Rectal smooth muscle tissue (tissue), 1 donor: ENCODE results near the gene LPP.
A peak's percentile ranks its signal among the peaks of the same experiment; 100 is the strongest.

ENCODE experiments used
- H3K27ac ChIP-seq: one replicate; pipeline ENCODE4 v1.7.0; 2013; ENCODE audit warnings: low read depth, low read length, inconsistent platforms
- H3K27me3 ChIP-seq: one replicate; pipeline ENCODE4 v1.7.0; 2013; ENCODE audit warnings: low read length; ENCODE audit not compliant: control insufficient read depth, insufficient read depth
- H3K36me3 ChIP-seq: one replicate; pipeline ENCODE4 v1.7.0; 2013; ENCODE audit warnings: low read length; ENCODE audit not compliant: control insufficient read depth, insufficient read depth
- H3K4me1 ChIP-seq: one replicate; pipeline ENCODE4 v1.7.0; 2013; ENCODE audit warnings: low read length; ENCODE audit not compliant: control insufficient read depth, insufficient read depth
- H3K4me3 ChIP-seq: one replicate; pipeline ENCODE4 v1.7.0; 2013; ENCODE audit warnings: low read length
- H3K9ac ChIP-seq: one replicate; pipeline ENCODE4 v1.7.0; 2013; ENCODE audit warnings: low read length

Gene LPP

DNA sequence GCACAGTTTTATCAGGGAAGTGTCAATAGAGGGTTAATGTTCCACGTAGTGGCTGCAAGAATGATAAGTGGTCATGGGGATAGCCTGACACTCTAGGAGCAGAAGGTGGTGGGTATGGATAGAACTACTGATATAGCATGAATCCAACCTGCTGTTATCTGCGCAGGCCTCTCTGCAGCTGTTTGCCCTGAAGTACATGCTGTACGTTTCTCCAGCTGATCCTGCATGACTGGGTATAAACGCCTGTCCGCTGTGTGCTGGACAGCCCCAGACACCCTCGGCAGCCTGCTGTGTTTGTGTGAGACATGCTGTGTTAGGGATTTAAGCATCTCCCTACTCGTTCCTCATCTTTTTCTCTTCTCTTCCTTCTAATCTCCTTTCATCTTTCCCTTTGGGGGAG lies 87.1 kb downstream of the LPP start:
- Histone ChIP-seq H3K4me3 (no peak overlapping the region), H3K27me3 (no peaks in the 10 kb centered on the region), H3K4me1 (peaks cover 37% of the 10 kb centered on the region), H3K27ac (peak overlapping the region; percentile 79), H3K9ac (no peak overlapping the region), H3K36me3 (peaks cover 5% of the 10 kb centered on the region)

DNA sequence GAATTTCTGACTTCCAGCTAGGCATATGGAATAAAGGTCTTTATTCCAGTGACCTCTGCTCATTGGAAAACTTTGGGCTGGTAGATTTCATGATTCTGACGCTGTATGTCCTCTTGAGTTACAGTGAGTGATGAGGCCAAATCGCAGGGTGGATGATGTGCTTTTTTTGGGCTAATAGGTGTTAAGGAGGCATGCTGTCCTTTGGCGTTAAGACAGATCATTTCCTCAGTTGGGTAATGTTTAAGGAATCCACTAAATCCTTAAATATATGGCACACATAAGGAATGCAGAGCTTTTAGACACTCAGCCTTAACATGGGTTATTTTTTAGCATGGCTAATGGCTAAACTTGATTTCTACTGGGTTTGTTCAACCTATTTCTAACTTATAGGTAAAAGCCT lies 87.9 kb downstream of the LPP start:
- Histone ChIP-seq H3K36me3 (peaks cover 5% of the 10 kb centered on the region), H3K9ac (no peak overlapping the region), H3K27ac (peak overlapping the region; percentile 79), H3K4me1 (peaks cover 42% of the 10 kb centered on the region), H3K4me3 (no peak overlapping the region), H3K27me3 (no peaks in the 10 kb centered on the region)

DNA sequence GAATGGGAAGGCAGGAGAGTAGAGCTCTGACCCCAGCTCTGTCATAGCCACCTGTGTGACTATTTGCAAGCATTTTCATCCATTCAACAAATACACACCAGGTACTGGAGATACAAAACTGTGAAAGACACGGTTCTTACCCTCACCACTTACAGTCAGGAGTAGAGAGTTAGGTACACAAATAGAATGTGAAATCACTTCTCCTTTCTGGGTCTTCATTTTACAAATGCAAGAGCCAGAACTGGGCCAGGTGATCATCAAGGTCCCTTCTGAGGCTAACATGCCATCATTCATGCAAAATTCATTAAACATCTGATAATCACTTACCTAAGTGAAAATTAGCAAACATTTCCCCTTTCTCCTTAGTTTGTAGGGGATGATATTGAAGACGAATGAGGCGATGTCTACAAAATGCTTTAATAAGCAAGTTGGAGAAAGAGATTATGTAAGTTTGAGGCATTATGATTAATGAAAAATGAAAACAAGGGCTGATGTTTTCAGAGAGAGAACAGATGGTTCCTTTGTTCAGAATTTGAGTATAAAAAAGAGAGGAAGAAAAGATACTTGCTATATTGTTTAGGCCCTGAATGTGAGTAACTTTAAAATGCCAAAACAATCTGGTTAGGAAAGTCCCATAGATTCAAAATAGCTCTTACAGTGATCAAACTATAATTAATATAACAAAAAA lies 88.6 kb downstream of the LPP start:
- Histone ChIP-seq H3K27ac (peak overlapping the region; percentile 79), H3K36me3 (peaks cover 5% of the 10 kb centered on the region), H3K4me3 (no peak overlapping the region), H3K9ac (no peak overlapping the region), H3K27me3 (no peaks in the 10 kb centered on the region), H3K4me1 (peaks cover 43% of the 10 kb centered on the region)

DNA sequence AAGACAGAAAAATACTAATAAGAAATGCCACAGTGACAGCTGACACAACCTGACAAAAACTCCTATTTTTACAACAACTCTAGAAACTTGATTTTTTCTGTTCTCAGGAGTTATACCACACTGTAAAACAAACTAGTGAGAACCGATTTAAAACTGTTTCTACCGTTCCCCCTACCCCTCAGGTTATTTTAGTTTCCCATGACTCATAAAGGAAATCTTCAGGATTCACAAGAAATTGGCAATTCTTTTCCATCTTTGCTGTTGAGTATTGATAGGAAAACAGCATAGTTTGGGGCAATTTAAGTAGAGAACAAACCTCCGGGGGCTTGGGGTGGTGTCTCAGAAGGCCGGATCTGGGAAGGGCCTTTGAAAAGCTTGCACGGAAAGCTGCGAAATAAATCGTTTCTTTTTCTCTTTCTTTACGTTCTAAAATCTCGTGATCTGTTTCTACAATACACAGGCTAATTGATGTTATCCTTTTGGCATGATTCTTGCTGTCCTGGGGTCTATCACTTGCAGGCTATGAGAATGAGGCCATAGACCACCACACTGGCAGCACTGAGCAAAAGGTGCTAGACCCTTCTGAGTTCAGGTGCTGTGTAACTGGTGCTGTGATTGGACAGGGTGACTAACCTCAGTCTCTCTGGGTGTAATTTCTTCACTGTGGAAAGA lies 89.3 kb downstream of the LPP start:
- peaks cover 5% of the 10 kb centered on the region for H3K36me3 ChIP-seq
- no peak overlapping the region for H3K4me3 ChIP-seq
- peak overlapping the region; percentile 65 for H3K27ac ChIP-seq
- H3K27me3 ChIP-seq = no peaks in the 10 kb centered on the region
- no peak overlapping the region for H3K9ac ChIP-seq
- peaks cover 46% of the 10 kb centered on the region for H3K4me1 ChIP-seq

DNA sequence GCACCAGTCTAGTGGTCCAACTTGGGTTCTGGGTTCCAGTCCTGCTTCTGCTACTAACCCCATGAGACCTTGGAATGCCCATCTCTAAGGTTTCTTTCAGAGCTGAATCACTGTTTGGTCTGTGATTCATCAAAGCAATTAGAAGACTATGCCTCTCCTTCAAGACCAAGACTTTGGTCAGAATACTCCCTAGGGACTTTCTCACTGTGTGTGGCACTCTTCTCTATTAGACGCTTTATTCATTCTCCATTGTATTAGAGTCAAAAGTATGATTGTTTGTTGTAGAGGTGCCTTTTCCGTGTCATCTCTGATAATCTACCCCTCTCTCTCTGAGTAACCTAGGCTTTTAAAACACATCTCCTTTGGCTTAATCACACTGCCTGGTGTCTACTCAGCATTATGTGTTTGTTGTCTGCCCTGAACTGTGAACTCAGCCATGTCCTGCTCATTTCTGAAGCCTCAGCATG lies 90.5 kb downstream of the LPP start:
- H3K4me1 ChIP-seq = peaks cover 46% of the 10 kb centered on the region
- no peak overlapping the region for H3K4me3 ChIP-seq
- H3K9ac ChIP-seq = no peak overlapping the region
- H3K27me3 ChIP-seq = no peaks in the 10 kb centered on the region
- H3K36me3 ChIP-seq = peaks cover 2% of the 10 kb centered on the region
- peak overlapping the region; percentile 35 for H3K27ac ChIP-seq

DNA sequence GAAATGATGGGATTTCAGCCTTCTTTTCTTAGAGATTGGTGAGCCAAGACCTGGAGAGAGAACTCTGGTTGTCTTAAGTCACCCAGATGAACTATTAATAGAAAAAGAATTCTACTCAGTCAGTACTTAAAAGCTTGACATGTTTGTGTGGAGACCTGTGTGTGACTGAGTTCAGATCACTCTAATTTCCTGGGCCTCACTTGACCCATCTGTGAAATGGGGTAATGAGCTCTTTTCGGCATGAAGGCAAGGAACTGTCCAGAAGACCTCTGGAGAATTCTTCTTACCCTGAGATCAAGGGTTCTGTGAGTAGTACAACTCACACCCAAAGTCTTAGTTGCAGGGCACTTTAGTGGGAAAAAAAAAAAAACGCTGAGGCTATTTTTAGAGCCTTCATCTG lies 92.9 kb downstream of the LPP start:
- no peaks in the 10 kb centered on the region for H3K36me3 ChIP-seq
- peak overlapping the region; percentile 27 for H3K27ac ChIP-seq
- no peaks in the 10 kb centered on the region for H3K27me3 ChIP-seq
- no peak overlapping the region for H3K9ac ChIP-seq
- no peak overlapping the region for H3K4me3 ChIP-seq
- peaks cover 25% of the 10 kb centered on the region for H3K4me1 ChIP-seq

DNA sequence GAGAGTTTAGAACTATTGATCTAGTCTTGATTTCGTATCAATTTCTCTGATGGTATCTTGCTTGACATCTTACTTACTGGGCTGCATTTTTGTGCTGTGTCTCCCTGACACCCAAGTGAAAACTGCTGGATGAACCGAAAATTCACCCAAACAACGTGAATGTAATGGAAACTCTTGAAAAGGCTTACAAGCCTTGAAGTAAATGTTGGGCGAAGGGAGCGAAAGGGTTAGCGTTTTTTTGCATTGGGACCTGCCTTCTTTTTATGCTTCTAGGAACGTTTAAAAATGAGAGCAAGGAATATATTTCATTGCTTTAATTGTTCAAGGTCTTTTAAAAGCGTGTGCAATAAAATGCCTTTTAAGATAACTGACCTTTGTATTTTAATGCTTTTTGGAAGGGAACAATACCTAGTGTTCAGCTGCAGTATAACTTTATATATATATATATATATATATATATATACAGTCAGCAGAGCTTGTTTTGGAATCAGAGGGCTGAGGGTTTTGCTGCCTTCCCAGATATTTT lies 94.1 kb downstream of the LPP start:
- Histone ChIP-seq H3K36me3 (no peaks in the 10 kb centered on the region), H3K4me3 (no peak overlapping the region), H3K9ac (no peak overlapping the region), H3K27ac (no peak overlapping the region), H3K4me1 (peaks cover 14% of the 10 kb centered on the region), H3K27me3 (no peaks in the 10 kb centered on the region)

DNA sequence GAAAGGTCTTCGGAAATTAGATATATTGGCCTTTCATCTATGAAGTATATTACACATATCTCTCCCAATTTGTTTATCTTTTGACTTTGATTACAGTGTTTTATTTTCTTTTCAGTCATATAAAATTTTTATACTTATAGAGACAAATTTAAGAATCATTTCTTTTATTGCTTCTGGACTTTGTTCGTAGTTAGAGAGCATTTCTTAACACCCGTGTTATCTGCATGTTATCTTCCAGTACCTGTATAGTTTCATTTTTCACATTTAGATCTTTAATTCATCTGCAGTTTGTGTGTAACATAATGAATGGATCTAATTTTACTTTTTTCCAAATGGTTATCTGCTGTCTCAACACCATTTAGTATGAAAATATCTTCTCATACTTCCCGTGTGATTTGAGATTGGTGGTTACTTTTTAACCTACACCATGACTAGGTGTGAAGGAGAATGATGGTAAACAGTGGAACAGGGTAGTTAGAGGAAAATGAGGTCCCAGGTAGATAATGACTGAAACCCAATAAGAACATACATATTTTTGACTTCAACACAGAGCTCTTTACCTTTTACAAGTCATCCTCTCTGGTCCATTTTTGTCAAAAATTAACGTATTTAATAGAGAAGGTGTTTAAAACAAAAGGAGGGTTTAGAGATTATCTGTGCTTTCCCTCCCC lies 99.3 kb downstream of the LPP start:
- Histone ChIP-seq H3K36me3 (no peaks in the 10 kb centered on the region), H3K4me1 (peaks cover 23% of the 10 kb centered on the region), H3K4me3 (no peak overlapping the region), H3K27ac (peak overlapping the region; percentile 78), H3K9ac (no peak overlapping the region), H3K27me3 (no peaks in the 10 kb centered on the region)

DNA sequence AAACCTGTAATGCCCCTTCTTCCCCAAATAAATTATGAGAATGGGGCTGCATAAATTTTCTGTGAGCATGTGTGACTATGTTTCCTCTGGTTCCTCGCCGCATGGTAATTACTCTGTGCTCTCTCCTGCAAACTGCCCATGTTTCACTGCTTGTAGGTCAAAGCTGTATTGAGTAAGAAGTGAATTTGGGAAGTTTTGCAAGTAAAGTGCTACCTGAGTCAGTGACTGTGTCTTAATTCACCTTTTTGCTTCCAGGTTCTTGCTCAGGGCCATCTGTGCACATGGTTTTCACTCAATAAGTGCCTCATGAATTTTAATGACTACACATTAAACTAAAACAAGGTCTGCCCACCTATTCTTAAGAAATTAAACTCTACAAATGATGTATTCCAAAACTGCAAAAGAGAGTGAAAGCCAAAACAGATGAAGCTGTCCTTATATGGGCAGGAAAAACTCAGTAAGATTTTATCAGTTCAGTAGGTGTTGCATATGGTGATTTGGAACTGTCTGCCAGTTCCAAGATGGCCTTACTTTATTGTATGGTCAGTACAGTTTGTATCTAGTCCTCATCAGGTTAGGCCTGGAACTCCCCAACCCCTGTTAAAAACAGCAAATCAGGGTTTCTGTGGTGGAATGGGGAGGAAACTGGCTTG lies 100.0 kb downstream of the LPP start:
- Histone ChIP-seq H3K27ac (peak overlapping the region; percentile 78), H3K9ac (no peak overlapping the region), H3K36me3 (no peaks in the 10 kb centered on the region), H3K4me1 (peaks cover 23% of the 10 kb centered on the region), H3K4me3 (no peak overlapping the region), H3K27me3 (no peaks in the 10 kb centered on the region)

DNA sequence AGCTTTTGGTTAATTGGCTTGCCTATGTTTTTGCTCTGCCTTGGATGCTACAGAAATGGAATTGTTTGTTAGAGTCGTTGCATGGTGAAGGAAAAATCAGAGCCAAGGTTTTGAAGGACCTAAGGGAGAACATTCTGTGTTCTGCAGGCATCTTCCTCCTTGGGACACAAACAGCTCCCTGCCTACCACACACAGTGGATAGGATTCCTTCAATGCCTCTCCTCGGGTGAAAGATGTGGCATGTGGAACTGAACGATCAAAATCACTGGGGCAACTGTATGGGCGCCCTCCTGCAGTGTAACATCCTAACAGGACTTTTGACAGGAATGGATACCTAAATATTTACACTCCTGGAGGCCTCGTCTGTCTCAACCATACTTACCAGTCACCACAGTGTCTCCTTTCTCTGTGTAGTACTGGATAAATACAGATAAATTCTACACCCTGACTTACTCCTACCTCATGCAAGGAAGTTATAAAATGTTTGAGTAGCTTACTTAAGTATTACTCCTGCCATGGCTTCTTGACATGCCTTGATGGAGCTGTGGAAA lies 100.6 kb downstream of the LPP start:
- H3K27ac ChIP-seq = peak overlapping the region; percentile 78
- peaks cover 28% of the 10 kb centered on the region for H3K4me1 ChIP-seq
- no peaks in the 10 kb centered on the region for H3K36me3 ChIP-seq
- no peaks in the 10 kb centered on the region for H3K27me3 ChIP-seq
- no peak overlapping the region for H3K4me3 ChIP-seq
- no peak overlapping the region for H3K9ac ChIP-seq

DNA sequence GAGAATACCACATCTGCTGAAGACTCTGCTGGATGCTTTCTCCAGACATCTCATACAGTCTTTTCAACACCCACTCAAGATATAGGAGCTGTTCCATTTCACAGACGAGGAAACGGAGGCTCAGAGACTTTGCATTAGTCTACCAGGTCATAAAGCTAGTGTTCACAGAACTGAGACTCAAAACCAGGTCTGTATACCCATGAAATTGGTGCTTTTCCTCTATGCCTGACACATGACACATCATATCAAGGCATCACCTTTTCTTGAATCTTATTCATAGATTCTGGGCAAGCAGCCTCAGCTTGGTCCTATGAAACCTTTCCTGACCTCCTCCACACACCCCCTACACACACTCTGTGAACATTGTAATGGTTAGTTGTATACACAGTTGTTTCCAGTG lies 101.2 kb downstream of the LPP start:
- H3K27me3 ChIP-seq = no peaks in the 10 kb centered on the region
- peaks cover 28% of the 10 kb centered on the region for H3K4me1 ChIP-seq
- no peaks in the 10 kb centered on the region for H3K36me3 ChIP-seq
- no peak overlapping the region for H3K4me3 ChIP-seq
- peak overlapping the region; percentile 78 for H3K27ac ChIP-seq
- H3K9ac ChIP-seq = no peak overlapping the region

DNA sequence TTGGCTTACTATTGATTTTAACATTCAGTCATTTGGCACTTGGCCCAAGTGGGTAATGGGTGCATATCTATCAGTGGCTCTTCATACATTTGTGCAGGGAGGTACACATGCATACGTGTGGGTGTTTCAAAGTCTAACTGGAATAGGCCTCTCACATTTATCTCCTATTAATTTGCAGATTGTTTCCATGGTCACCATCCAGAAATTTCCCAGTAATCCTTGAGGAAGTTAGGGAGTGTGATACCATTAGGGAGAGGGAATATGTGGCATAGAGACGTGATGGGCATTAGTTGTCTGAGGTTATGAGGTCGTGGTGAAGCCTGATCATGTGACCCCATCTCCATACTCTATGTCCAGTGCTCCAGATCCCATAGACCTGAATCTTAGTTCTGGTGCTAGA lies 102.8 kb downstream of the LPP start:
- Histone ChIP-seq H3K9ac (no peak overlapping the region), H3K4me1 (peaks cover 33% of the 10 kb centered on the region), H3K4me3 (no peak overlapping the region), H3K36me3 (no peaks in the 10 kb centered on the region), H3K27me3 (no peaks in the 10 kb centered on the region), H3K27ac (peak overlapping the region; percentile 66)
